Kidney tubule cell (primary cell): Measurements from ENCODE around the gene CT47C1.
"Not testable (repeated sequence)": the region's sequence is repeated elsewhere in the genome, so short reads cannot be mapped to it uniquely, and the experiment has no call there.

ENCODE experiments used
- DNase-seq: peaks from one replicate; pipeline ENCODE4 v3.0.0-alpha.2; 2018; ENCODE audit warnings: low spot score

CT47C1 gene

GRCh38 chrX:119072744-119073143, at the start of gene CT47C1:
TSS of gene CT47C1 (plus strand) at chrX:119072993. CDS start at chrX:119073226, 233 bp downstream.
- no peak for DNase-seq

DNA sequence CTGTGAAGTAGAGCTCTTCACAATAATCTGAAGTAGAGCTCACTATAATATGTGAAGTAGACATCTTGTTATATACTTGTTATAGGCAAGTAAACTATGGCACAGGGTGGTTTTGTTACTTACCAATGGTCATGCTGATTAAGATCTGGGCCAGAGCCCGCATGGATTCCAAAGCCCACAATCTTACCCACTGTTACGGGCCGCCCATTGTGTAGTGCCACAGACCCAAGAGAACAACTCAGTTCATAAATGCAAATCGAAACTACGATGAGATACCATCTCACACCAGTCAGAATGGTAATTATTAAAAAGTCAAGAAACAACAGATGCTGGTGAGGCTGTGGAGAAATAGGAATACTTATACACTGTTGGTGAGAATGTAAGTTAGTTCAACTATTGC, 46.9 kb upstream of the CT47C1 start:
- DNase-seq, result no peak

DNA sequence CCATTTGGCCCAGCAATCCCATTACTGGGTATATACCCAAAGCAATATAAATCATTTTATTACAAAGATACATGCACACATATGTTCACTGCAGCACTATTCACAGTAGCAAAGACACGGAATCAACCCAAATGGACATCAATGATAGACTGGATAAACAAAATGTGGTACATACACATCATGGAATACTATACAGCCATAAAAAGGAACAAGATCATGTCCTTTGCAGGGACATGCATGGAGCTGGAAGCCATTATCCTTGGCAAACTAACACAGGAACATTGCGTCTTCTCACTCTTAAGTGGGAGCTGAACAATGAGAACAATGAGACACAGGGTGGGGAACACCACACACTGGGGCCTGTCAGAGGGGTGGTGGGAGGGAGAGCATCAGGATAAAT, 46.4 kb upstream of the CT47C1 start:
- not testable (repeated sequence) for DNase-seq

- DNase-seq, result not testable (repeated sequence)
Observed at GRCh38 chrX:119027960-119028732, 44.6 kb upstream of the CT47C1 start.

DNA sequence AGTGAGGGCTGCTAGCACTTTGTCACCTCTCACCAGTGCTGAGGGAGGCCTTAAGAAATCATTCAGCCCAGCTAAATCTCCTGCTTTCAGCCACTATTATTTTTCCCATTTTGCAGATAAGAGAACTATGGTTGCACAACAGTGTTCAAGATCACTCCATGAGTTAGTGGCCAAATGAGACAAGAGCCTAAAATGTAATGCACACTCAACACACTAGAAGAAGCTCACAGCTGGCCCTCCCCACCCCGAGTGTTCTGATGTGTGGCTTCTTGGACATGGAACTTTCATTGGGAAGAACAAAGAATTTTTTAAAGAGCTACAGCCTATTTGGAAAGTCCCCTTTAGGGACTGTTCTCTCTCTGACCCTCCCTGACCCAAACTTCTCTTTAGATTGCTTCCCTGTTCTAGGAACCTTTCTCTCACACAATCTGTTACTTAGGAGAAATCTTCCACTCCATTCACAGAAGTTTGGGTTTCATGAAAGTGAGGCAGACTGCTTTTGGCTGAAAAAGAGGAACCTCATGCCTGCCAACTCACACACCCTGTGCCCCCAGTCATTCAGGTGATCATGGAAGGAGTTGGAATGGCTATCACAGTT, 44.0 kb upstream of the CT47C1 start:
- DNase-seq, result no peak

DNA sequence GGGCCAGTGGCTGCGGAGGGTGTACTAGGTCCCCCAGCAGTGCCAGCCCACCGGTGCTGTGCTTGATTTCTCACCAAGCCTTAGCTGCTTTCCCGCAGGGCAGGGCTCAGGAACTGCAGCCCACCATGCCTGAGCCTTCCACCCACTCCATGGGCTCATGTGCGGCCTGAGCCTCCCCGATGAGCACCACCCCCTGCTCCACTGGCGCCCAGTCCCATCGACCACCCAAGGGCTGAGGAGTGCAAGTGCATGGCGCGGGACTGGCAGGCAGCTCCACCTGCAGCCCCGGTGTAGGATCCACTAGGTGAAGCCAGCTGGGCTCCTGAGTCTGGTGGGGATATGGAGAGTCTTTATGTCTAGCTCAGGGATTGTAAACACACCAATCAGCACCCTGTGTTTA, 43.1 kb upstream of the CT47C1 start:
- DNase-seq, result not testable (repeated sequence)

DNA sequence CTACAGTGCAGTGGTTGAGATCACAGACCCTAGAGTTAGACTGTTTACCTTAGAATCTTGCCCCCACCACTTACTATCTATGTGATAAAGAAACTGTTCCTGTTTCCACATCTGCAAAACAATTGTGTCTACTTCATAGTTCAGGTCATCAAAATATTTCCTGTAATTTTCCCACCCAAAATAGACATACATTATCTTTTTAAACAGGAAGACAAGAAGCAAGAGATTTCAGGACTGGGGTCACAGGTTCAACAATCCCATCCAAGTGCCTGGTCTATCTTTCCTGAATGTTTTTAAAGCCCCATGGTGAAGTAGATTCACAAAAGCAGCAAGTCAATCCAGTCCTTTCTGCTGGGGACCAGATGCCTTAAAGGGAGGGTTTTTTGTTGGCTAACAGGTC, 41.8 kb upstream of the CT47C1 start:
- DNase-seq, result no peak

DNA sequence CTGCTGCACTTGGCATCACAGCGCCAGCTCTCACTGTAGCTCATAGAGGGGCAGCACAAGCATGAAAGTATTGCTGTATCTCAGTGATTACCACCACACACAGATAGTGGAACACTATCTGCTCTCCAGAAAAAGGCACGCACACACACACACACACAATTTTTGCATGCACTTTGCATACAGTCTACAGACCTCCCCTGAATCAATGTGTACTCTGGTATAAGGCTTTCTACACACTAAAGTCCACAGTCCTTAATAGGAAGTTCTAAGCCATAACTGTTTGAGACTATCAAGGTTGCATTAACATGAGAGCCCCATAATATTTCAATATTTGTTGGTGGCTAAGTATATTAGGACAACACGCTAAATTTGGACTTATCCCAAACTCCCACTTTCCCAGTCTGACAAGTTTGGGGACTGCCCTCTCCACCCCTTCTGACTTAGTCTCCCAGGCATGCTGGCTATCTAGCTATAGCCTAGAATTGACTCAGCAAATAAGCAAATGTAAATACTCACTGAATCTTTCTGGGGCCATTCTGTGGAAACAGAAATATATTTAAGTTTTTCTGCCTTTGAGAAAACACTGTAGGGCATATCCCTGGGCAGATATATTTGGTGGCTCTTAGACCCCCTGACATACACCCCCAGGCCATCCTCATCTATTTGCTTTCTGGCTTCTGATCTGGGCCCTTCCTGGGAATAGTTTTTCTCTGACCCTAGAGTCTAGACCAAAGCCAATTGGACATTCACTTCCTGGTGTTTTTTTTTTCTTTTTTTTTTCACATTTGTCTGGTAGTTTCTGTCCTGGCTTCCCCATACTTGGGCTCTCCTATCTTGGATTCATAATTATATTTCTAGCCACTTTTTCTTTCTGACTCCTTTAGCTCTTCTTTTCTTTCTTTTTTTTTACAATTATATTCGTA, 36.4 kb upstream of the CT47C1 start:
- DNase-seq, result no peak

GRCh38 chrX:119040432-119040831, 32.4 kb upstream of the CT47C1 start:
- DNase-seq, result no peak

GRCh38 chrX:119041175-119041574, 31.6 kb upstream of the CT47C1 start:
- peak; percentile 79 for DNase-seq

DNA sequence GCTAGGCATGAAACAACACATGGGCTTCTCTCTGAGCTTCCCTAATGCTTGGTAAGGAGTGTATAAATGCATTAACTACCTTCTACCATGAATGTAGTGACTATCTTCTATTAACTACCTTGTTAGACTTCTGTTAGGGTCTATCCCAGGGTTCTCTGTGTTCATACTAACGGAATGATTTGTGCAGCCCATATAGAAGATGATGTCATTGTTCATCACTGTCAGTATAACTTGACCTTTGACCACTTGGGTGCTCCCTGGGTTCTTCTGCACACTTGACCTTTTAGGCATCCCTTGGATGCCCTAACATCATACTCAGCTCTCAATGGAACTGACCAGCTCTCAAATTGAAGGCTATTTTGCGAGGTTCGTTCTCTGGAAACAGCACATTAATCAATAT, 30.8 kb upstream of the CT47C1 start:
- no peak for DNase-seq

GRCh38 chrX:119042996-119043395, 29.8 kb upstream of the CT47C1 start:
- DNase-seq, result no peak

DNA sequence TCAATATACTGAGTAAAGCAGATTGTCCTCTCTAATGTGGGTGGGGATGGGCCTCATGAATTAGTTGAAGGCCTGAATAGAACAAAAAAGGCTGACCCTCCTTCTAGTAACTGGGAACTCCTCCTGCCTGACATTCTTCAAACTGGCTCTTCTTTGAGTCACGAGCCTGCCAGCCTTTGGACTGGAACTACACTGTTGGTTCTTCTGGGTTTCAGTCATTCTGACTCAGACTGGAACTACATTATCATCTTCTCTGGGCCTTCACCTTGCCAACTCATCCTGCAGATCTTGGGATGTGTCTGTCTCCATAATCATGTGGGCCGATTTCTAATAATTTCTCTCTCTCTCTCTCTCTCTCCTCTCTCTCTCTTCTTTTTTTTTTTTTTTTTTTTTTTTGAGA, 26.9 kb upstream of the CT47C1 start:
- DNase-seq, result peak; percentile 32

DNA sequence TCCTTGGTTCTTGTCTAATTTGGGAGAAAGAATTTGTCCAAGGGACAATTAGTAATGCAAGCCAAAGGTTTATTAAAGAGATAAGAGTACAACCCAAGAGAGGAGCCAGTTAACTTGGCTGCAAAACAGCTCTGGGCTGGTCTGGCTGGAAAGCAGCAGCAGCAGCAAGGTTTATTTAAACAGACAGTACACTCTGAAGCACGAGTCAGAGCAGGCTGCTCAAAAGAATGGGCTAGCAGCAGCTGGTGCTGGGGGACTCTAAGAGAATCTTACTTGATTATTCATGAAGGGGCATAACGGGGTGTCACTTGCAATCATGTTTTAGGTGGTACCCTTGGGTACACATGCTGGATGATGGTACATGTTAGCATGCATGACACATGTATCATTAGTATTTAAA, 17.1 kb upstream of the CT47C1 start:
- no peak for DNase-seq

- no peak for DNase-seq
Observed at GRCh38 chrX:119062750-119063374, 9.9 kb upstream of the CT47C1 start.

- DNase-seq, result no peak
Observed at GRCh38 chrX:119063428-119063827, 9.4 kb upstream of the CT47C1 start.

DNA sequence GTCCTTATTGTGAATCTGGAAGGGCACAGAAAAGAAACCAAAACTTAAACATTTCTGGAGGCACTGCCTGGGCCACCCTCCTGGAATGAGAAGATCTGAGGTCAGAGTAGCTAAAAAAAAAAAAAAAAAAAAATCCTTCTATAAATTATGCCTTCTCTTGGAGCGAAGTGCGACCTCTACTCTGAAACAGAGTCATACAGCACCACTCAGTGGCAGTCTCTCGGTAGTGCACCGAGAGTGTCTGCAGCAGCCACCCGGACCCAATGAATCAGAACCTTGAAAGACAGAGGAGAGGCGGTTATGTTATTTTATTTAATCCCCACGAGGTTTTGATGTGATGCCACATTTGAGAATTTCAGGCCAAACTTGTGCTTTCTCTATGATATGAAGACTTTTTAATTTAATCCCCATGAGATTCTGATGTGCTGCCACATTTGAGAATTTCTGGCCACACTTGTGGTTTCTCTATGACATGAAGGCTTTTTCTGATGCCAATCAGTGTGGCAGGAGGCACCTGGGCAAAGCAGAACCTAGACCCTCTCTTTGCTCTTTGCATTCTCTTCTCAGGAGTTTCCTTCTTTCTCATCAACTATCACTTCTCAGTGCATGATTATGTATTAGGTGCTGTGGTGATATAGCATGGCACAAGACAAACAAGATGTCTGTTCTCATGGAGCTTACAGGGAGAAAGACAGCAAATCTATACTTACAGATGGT, 5.6 kb upstream of the CT47C1 start:
- DNase-seq, result peak; percentile 57

DNA sequence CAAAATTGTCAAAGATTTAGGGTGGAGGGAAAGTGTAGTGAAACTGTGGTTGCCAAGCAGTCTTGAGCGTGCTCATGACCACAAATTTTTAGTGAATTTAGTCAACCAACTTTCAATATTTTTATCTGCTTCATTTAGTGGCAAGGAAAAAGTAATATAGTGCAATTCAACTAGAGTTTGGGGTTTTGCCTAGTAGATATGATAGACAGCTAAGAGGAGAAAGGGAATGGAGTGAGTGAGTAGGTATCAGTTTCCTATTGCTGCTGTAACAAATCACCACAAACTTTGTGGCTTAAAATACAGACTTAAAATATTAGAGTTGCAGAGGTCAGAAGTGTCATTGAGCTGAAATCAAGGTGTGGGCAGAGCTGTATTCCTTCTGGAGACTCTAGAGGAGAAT, 3.7 kb upstream of the CT47C1 start:
- no peak for DNase-seq

DNA sequence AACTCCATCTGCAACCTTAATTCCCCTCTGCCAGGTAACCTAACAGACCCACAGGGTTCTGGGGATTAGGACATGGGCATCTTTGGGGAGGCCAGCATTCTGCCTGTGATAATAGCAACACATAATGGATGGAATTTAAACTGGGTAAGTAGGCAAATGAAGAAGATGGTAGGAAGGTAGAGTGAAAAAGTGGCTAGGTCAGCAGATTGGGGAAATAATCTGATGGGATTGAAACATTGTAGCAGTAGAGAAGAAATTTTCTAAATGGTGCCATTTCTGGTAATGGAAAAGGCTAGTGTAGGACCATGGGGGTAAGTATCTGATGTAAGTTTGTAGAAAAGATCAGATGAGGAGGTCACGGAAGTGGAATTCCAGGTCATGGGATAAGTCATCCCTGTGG, 3.0 kb upstream of the CT47C1 start:
- DNase-seq, result no peak

DNA sequence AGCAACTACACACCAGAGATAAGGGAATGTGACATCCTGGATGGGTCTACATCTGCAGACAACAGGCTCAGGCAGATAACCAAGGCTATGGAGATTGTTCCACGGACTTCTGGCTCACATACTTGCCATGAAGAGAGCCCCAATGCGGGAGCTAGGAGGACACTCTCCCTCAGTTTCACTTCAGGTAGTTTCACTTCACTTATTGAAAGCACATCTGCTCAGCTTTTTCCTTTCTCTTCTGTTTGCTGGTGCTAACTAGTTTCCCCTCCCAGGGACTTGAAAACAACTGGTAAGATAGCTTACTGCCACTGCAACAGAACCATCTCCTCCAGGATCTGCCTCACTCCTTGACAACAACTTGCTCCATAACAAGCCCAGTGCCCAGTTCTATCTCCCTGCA, 1.4 kb upstream of the CT47C1 start:
- no peak for DNase-seq

GRCh38 chrX:119073200-119073905, 560 bp downstream of the CT47C1 start:
- DNase-seq, result no peak
